ENCODE results near the gene LIPJ.

DNA sequence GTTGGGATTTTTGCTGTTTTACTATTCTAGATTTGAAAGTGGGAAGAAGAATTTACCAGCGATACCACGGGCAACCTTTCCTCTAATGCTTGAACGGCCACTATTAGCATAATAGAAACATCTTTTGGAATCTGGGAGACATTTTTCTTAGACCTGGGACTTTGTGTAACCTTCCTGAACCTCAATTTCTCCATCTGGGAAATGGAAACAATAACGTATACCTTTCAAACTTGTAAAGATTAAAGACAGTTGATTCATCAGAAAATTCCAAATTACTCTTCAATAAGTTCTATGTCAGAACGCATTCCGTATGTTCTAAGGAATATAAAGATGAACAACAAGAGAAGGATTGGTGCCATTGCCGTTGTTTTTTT lies 3.0 kb upstream of the LIPJ start:
- no peak for TF ChIP-seq FOXM1 (IDR thresholded peaks at IDR 0.05; ENCODE audit: borderline replicate concordance)
- no peak for TF ChIP-seq NFRKB (IDR thresholded peaks at IDR 0.05)
- TF ChIP-seq LEF1 (IDR thresholded peaks at IDR 0.05; ENCODE audit: borderline replicate concordance), result no peak
- TF ChIP-seq BHLHE40 (IDR thresholded peaks at IDR 0.05; ENCODE audit: borderline replicate concordance), result no peak
- TF ChIP-seq CTBP1 (IDR thresholded peaks at IDR 0.05; ENCODE audit: borderline replicate concordance), result no peak
- TF ChIP-seq PKNOX1 (IDR thresholded peaks at IDR 0.05), result no peak
- no peak for TF ChIP-seq ELF4 (IDR thresholded peaks at IDR 0.05)
- no peak for TF ChIP-seq TARDBP (IDR thresholded peaks at IDR 0.05)
- no peak for TF ChIP-seq FOXK2 (IDR thresholded peaks at IDR 0.05)
- TF ChIP-seq SP1 (IDR thresholded peaks at IDR 0.05), result no peak
- TF ChIP-seq SUZ12 (IDR thresholded peaks at IDR 0.05), result no peak
